ENCODE results near the gene IFNGR2. TPM values are rescaled to one million over a fixed set of nuclear protein-coding genes. Genes with fewer than 3 reads are reported as not detected.
"Not testable (repeated sequence)": the region's sequence is repeated elsewhere in the genome, so short reads cannot be mapped to it uniquely, and the experiment has no call there.

Gene IFNGR2
- total RNA-seq, 1 experiment from 2014 or later: 37.8 TPM

GRCh38 chr21:33402001-33402979 is 923 bp upstream of the IFNGR2 start:
- DNase-seq: peak; percentile 90
- H3K27me3 ChIP-seq (ENCODE audit: control insufficient read depth, insufficient read depth, low read length): no peaks in the 10 kb centered on the region
- H3K36me3 ChIP-seq (replicated peaks; ENCODE audit: control insufficient read depth, insufficient read depth, low read length): no peaks in the 10 kb centered on the region
- H3K4me3 ChIP-seq (ENCODE audit: insufficient read depth, low read depth, low read length): peak overlapping the region; percentile 88

DNA sequence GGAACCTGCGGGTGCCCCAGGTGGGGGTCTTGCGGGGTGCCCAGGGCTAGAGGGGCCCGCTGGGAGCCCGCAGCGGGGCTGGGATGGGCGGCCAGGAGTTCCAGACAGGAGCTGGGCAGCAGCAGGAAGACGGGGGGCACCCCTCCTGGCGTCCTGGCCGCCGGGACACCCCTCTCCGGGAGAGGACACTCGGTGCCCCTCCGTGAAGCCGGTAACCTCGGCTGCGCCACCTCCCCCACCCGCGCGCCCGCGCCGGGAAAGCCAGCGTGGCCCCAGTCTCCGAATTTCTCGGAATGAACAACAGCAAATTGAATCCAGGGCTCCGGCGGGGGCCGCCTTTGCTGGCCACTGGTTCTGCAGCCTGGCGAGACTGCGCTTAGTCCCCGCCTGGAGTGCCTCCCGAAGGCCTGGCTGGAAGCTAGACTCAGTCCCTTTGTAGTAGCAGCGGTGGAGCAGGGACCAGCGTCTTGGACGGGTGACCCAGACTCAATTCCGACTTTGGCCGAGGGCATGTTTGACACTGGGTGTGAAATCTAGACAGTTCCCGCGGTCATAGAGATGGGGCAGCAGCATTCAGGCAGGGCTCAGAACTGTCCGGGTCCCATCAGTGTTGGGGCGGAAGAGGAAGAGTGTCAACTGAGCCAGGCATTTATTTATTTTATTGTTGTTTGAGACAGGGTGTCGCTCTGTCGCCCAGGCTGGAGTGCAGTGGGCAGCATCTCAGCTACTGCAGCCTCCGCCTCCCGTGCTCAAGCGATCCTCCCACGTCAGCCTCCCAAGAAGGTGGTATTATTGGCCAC is 773 bp downstream of the IFNGR2 start:
- no peaks in the 10 kb centered on the region for H3K27me3 ChIP-seq (ENCODE audit: control insufficient read depth, insufficient read depth, low read length)
- no peaks in the 10 kb centered on the region for H3K36me3 ChIP-seq (replicated peaks; ENCODE audit: control insufficient read depth, insufficient read depth, low read length)
- peak; percentile 77 for DNase-seq
- H3K4me3 ChIP-seq (ENCODE audit: insufficient read depth, low read depth, low read length): peak overlapping the region; percentile 88

- H3K4me3 ChIP-seq (ENCODE audit: insufficient read depth, low read depth, low read length): no peak overlapping the region
- DNase-seq: no peak
- H3K27me3 ChIP-seq (ENCODE audit: control insufficient read depth, insufficient read depth, low read length): no peaks in the 10 kb centered on the region
- H3K36me3 ChIP-seq (replicated peaks; ENCODE audit: control insufficient read depth, insufficient read depth, low read length): peaks cover 2% of the 10 kb centered on the region
Measured at GRCh38 chr21:33406493-33406892, 3.3 kb downstream of the IFNGR2 start.

DNA sequence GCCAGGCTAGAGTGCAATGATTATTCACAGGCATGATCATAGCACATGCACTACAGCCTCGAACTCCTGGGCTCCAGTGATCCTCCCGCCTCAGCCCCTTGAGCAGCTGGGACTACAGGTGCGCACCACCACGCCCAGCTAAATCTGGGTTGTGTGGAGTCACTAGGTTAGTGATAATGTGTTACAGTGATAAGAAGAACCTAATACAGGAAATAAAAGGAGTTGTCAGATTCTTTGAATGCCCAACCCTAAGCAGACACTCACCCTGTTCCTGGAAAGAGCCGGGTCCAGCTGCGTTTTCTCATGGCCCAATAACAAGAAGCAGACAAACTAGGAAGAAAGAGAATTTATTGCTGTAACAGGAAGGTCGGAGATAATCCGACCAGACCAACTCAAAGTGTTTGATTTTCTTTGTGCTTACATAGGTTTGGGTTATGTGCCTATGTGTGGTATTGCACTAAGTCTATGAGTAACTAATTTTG is 8.8 kb downstream of the IFNGR2 start:
- H3K4me3 ChIP-seq (ENCODE audit: insufficient read depth, low read depth, low read length): no peak overlapping the region
- H3K27me3 ChIP-seq (ENCODE audit: control insufficient read depth, insufficient read depth, low read length): no peaks in the 10 kb centered on the region
- H3K36me3 ChIP-seq (replicated peaks; ENCODE audit: control insufficient read depth, insufficient read depth, low read length): peaks cover 4% of the 10 kb centered on the region
- no peak for DNase-seq

DNA sequence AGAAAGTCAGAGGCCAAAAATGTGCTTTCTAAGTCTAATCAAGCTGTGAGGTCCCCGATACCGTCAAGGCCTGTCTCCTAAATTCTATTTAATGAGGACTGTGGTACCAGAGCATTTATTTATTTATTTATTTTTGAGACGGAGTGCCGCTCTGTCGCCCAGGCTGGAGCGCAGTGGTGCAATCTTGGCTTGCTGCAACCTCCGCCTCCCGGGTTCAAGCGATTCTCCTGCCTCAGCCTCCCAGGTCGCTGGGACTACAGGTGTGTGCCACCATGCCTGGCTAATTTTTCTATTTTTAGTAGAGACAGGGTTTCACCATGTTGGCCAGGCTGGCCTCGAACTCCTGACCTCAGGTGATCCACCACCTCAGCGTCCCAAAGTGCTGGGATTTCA is 9.2 kb downstream of the IFNGR2 start:
- H3K36me3 ChIP-seq (replicated peaks; ENCODE audit: control insufficient read depth, insufficient read depth, low read length); H3K4me3 ChIP-seq (ENCODE audit: insufficient read depth, low read depth, low read length); DNase-seq; H3K27me3 ChIP-seq (ENCODE audit: control insufficient read depth, insufficient read depth, low read length): not testable (repeated sequence)

- Histone ChIP-seq H3K4me3 (ENCODE audit: insufficient read depth, low read depth, low read length) (no peak overlapping the region), H3K27me3 (ENCODE audit: control insufficient read depth, insufficient read depth, low read length) (no peaks in the 10 kb centered on the region), H3K36me3 (replicated peaks; ENCODE audit: control insufficient read depth, insufficient read depth, low read length) (peaks cover 6% of the 10 kb centered on the region)
- DNase-seq: no peak
Measured at GRCh38 chr21:33412832-33413519, 9.8 kb downstream of the IFNGR2 start.

DNA sequence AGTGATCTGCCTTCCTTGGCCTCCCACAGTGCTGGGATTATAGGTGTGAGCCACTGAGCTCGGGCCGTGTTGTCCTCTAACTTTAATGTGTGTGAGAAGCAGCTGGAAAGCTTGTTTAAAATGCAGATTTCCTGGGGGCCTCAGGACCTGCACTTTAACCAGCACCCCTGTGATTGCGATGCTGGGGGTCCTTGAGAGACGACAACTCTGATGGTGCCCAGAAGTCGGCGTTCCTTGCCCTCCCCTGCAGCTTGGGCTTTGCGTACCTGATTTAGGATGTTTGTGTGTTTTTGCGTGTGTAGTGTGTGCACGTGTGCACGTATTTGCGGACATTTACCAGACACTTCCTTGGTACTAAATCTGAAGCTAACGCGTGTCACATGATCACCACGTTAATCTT is 10.9 kb downstream of the IFNGR2 start:
- peaks cover 6% of the 10 kb centered on the region for H3K36me3 ChIP-seq (replicated peaks; ENCODE audit: control insufficient read depth, insufficient read depth, low read length)
- no peaks in the 10 kb centered on the region for H3K27me3 ChIP-seq (ENCODE audit: control insufficient read depth, insufficient read depth, low read length)
- H3K4me3 ChIP-seq (ENCODE audit: insufficient read depth, low read depth, low read length): no peak overlapping the region
- no peak for DNase-seq

GRCh38 chr21:33414926-33415325 is 11.7 kb downstream of the IFNGR2 start:
- Histone ChIP-seq H3K27me3 (ENCODE audit: control insufficient read depth, insufficient read depth, low read length) (no peaks in the 10 kb centered on the region), H3K36me3 (replicated peaks; ENCODE audit: control insufficient read depth, insufficient read depth, low read length) (peaks cover 6% of the 10 kb centered on the region), H3K4me3 (ENCODE audit: insufficient read depth, low read depth, low read length) (no peak overlapping the region)
- DNase-seq: no peak

GRCh38 chr21:33418691-33419090 is 15.5 kb downstream of the IFNGR2 start:
- Histone ChIP-seq H3K4me3 (ENCODE audit: insufficient read depth, low read depth, low read length) (no peak overlapping the region), H3K36me3 (replicated peaks; ENCODE audit: control insufficient read depth, insufficient read depth, low read length) (peaks cover 13% of the 10 kb centered on the region), H3K27me3 (ENCODE audit: control insufficient read depth, insufficient read depth, low read length) (no peaks in the 10 kb centered on the region)
- DNase-seq: no peak

DNA sequence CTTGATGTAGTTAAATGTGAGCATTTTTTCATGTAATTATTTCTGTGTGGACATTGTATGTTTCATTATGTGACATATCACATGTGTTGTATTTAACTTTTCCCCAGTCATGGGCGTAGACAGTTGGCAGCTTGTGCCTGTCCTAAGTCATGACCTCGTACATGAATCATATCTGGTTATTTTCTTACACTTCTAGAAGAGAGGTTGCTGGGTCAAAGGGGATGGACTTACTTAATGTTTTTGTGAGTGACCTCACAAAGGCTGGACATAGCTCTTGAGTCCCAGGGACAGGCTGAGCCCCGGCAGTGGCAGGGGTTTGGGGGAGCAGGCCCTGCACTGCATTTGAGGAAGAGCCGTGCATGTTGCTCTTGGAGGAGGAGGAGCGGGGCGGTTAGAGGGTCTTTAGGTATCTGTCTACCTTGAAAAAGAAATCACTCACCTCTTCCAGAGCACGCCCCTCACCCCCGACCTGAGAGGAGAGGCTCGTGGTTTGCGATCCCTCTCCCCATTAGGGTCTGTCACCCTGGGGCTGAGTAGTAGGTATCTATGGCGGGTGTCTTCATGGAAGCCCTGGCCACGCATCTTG is 16.4 kb downstream of the IFNGR2 start:
- no peak for DNase-seq
- Histone ChIP-seq H3K36me3 (replicated peaks; ENCODE audit: control insufficient read depth, insufficient read depth, low read length) (peaks cover 13% of the 10 kb centered on the region), H3K27me3 (ENCODE audit: control insufficient read depth, insufficient read depth, low read length) (no peaks in the 10 kb centered on the region), H3K4me3 (ENCODE audit: insufficient read depth, low read depth, low read length) (no peak overlapping the region)

DNA sequence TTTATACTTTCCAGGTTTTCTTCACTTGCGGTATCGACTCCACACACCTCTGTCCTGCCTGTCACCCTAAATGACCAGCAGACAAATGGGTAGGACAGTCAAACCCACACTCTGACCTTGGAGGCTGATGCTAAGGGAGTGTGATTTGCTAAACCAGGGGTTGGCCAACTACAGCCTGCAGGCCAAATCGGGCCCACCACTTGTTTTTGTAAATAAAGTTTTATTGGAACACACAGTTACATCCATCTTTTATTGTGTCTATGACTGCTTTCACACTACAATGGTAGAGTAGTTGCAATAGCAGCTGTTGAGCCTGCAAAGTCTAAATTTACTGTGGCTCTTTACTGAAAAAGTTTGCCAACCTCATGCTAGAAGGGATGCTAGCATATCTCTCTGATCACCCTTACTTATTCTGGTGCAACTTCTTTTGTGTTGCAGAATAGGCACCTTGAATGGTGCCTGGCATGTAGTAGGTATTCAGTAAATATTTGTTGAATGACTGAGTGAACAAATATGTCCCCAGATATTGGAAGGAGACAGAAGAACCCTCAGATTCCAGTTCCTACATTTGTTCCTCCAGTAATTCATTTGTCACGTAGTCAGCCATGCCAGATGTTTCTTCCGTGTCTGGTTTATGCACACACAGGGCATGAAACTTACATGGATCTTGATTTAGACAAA is 18.6 kb downstream of the IFNGR2 start:
- no peak for DNase-seq

GRCh38 chr21:33424214-33424613 is 21.0 kb downstream of the IFNGR2 start:
- H3K36me3 ChIP-seq (replicated peaks; ENCODE audit: control insufficient read depth, insufficient read depth, low read length): peaks cover 22% of the 10 kb centered on the region
- no peaks in the 10 kb centered on the region for H3K27me3 ChIP-seq (ENCODE audit: control insufficient read depth, insufficient read depth, low read length)
- no peak overlapping the region for H3K4me3 ChIP-seq (ENCODE audit: insufficient read depth, low read depth, low read length)
- DNase-seq: no peak

More for the DNA sequence above, 18.6 kb downstream of the IFNGR2 start:
- no peaks in the 10 kb centered on the region for H3K27me3 ChIP-seq (ENCODE audit: control insufficient read depth, insufficient read depth, low read length)
- H3K4me3 ChIP-seq (ENCODE audit: insufficient read depth, low read depth, low read length): no peak overlapping the region
- peaks cover 18% of the 10 kb centered on the region for H3K36me3 ChIP-seq (replicated peaks; ENCODE audit: control insufficient read depth, insufficient read depth, low read length)

DNA sequence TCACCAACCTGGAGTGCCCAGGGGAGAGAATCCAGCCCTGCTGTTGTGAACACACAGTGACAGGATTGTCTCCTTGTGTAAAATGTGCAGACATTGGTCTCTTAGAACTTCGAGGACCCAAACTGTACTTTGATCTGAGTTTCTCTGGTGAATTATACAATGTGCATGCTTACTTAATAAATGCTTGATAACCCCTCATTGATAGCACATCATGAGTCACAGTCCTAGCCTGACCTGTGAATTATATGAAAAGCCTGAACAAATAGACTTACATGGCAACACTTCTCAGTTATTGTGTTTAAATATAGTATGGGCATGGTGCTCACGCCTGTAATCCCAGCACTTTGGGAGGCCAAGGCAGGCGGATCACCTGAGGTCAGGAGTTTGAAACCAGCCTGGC is 22.6 kb downstream of the IFNGR2 start:
- Histone ChIP-seq H3K36me3 (replicated peaks; ENCODE audit: control insufficient read depth, insufficient read depth, low read length) (peaks cover 25% of the 10 kb centered on the region), H3K27me3 (ENCODE audit: control insufficient read depth, insufficient read depth, low read length) (no peaks in the 10 kb centered on the region), H3K4me3 (ENCODE audit: insufficient read depth, low read depth, low read length) (no peak overlapping the region)
- no peak for DNase-seq
